Panc1 (cell line): Measurements from ENCODE around the gene FNTB. TPM values are rescaled to one million over a fixed set of nuclear protein-coding genes. Genes with fewer than 3 reads are reported as not detected.

Source experiments
- ATAC-seq: fragments of 200-7000 bp; cut with Tn5 transposase; 2 replicates; pipeline ENCODE4 v1.9.1; 2020; ENCODE audit warnings: mild to moderate bottlenecking, moderate library complexity
- BruUV-seq: library from RNA; stranded (reverse); fragments of 400-500 nt; replicated peaks from 2 replicates; lab custom pipeline; 2021; lab: Mats Ljungman, UMichigan
- CTCF ChIA-PET: fragments of 300-600 bp; sonication (Branson Sonifier 250); formaldehyde crosslinking; loops from one replicate; lab custom pipeline; 2022; ENCODE audit warnings: antibody characterized with exemption; lab: Charles Lee
- POLR2A ChIA-PET: fragments of 300-600 bp; sonication (Branson Sonifier 250); formaldehyde crosslinking; loops from one replicate; lab custom pipeline; 2022; ENCODE audit warnings: antibody characterized with exemption; lab: Charles Lee
- DNase-seq: peaks from one replicate; pipeline ENCODE4 v3.0.0-alpha.2; 2010; ENCODE audit warnings: low read depth, low spot score
- H3K27ac ChIP-seq: 2 replicates; pipeline ENCODE4 v1.5.1; 2011; ENCODE audit warnings: mild to moderate bottlenecking, low read length, inconsistent platforms
- H3K27me3 ChIP-seq: fragments of 200-500 bp; sonication (Bioruptor generic); 2 replicates; pipeline ENCODE4 v1.6.0; 2014; ENCODE audit warnings: low read length, inconsistent platforms; ENCODE audit not compliant: control insufficient read depth, insufficient read depth
- H3K36me3 ChIP-seq: fragments of 200-500 bp; sonication (Bioruptor generic); 2 replicates; pipeline ENCODE4 v1.5.1; 2014; ENCODE audit warnings: inconsistent platforms, mild to moderate bottlenecking, low read length, moderate library complexity; ENCODE audit not compliant: control insufficient read depth, insufficient read depth
- H3K4me1 ChIP-seq: 2 replicates; pipeline ENCODE4 v1.5.1; 2011; ENCODE audit warnings: inconsistent platforms, mild to moderate bottlenecking, low read length, moderate library complexity; ENCODE audit not compliant: control insufficient read depth, insufficient read depth
- H3K4me3 ChIP-seq, 2 experiments: 2 replicates each; pipeline ENCODE4 v1.5.1; 2011 to 2012; ENCODE audit warnings: low read depth in 2 of 2, low read length in 2 of 2, mild to moderate bottlenecking in 2 of 2, inconsistent platforms in 1 of 2, moderate library complexity in 1 of 2
- H3K9me3 ChIP-seq: fragments of 200-500 bp; sonication (Bioruptor generic); 2 replicates; pipeline ENCODE4 v1.5.1; 2014; ENCODE audit warnings: low read depth, mild to moderate bottlenecking, inconsistent platforms, low read length, moderate library complexity; ENCODE audit not compliant: control insufficient read depth, insufficient read depth
- POLR2AphosphoS5 ChIP-seq: IDR thresholded peaks from 2 replicates; pipeline ENCODE4 v1.6.1; 2012; ENCODE audit warnings: mild to moderate bottlenecking, low read depth, low read length, moderate library complexity
- REST ChIP-seq, 2 experiments: IDR thresholded peaks; 2 replicates each; pipeline ENCODE4 v1.6.1; 2011 to 2012; ENCODE audit warnings: low read depth in 2 of 2, control low read depth in 1 of 2, low read length in 1 of 2, mild to moderate bottlenecking in 1 of 2, moderate library complexity in 1 of 2; ENCODE audit not compliant: insufficient read depth in 1 of 2
- SIN3A ChIP-seq: IDR thresholded peaks from 2 replicates; pipeline ENCODE4 v1.6.1; 2012; ENCODE audit warnings: low read depth, mild to moderate bottlenecking, low read length, moderate library complexity, borderline replicate concordance; ENCODE audit not compliant: insufficient read depth
- TCF7L2 ChIP-seq: IDR thresholded peaks from 2 replicates; pipeline ENCODE4 v1.6.1; 2011; ENCODE audit warnings: mild to moderate bottlenecking, low read depth, low read length, inconsistent platforms
- in situ Hi-C: cut with HindIII; loops from 2 replicates; pipeline ENCODE4 v1.10.0; 2016; ENCODE audit warnings: low sequenced_read_pairs, low pct_unique_long_range_greater_than_20kb
- intact Hi-C: fragments of 100-400 bp; cut with micrococcal nuclease; formaldehyde crosslinking; loops from one replicate; pipeline ENCODE4 v1.10.0; 2022; ENCODE audit not compliant: unreplicated experiment
- total RNA-seq: library from RNA; stranded (reverse); gene quantifications from one replicate; pipeline ENCODE4 v1.2.1, GENCODE V29; 2021; ENCODE audit not compliant: unreplicated experiment
- TF ChIP-seq, protein P1 (sequence below): fragments of 450-650 bp; IDR thresholded peaks from 2 replicates; pipeline ENCODE4 v1.5.1; 2017; ENCODE audit warnings: mild to moderate bottlenecking

The FNTB gene
- total RNA-seq, 1 experiment from 2014 or later, result 13.3 TPM

DNA sequence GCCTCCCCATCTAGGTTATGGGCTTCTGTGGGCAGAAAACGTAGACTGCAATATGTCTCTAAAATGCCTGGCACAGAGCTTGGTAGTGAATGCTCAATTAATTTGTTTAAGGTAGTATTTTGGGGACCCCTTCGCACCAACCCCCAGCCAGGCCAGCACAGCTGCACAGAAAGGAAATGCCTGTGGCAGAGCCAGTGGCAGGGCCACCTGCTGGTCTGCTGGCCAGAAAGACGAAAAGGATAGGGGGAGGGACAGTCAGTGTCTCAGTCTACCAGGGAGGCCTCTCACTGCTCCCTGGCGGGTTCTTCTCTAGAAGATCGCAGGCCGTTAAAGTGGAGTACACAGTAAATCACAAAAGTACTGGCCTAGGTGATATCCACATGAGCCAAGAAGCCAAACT is 18.0 kb upstream of the FNTB start:
- ATAC-seq, result no peak
- H3K36me3 ChIP-seq, result no peaks in the 10 kb centered on the region
- TF ChIP-seq SIN3A, result no peak
- no peak for TF ChIP-seq REST (IDR thresholded peaks at IDR 0.05; ENCODE audit: insufficient read depth in 1 of 2, low read depth in 2 of 2, low read length in 1 of 2)
- TF ChIP-seq POLR2AphosphoS5, result no peak
- no peak for TF ChIP-seq TCF7L2
- TF ChIP-seq, protein P1, sequence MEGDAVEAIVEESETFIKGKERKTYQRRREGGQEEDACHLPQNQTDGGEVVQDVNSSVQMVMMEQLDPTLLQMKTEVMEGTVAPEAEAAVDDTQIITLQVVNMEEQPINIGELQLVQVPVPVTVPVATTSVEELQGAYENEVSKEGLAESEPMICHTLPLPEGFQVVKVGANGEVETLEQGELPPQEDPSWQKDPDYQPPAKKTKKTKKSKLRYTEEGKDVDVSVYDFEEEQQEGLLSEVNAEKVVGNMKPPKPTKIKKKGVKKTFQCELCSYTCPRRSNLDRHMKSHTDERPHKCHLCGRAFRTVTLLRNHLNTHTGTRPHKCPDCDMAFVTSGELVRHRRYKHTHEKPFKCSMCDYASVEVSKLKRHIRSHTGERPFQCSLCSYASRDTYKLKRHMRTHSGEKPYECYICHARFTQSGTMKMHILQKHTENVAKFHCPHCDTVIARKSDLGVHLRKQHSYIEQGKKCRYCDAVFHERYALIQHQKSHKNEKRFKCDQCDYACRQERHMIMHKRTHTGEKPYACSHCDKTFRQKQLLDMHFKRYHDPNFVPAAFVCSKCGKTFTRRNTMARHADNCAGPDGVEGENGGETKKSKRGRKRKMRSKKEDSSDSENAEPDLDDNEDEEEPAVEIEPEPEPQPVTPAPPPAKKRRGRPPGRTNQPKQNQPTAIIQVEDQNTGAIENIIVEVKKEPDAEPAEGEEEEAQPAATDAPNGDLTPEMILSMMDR, result no peak
- H3K27me3 ChIP-seq, result no peaks in the 10 kb centered on the region; the same call in 1 of the 2 replicates
- ChIA-PET POLR2A (no interaction called here), CTCF (no interaction called here)
- no peaks in the 10 kb centered on the region for H3K9me3 ChIP-seq
- H3K4me1 ChIP-seq, result no peaks in the 10 kb centered on the region
- H3K4me3 ChIP-seq, result no peak overlapping the region
- intact Hi-C loops (no loop called here), in situ Hi-C loops (no loop called here)
- no peak for DNase-seq
- BruUV-seq, result no TSS peak
- no peak overlapping the region for H3K27ac ChIP-seq

GRCh38 chr14:64970041-64970440 is 16.7 kb upstream of the FNTB start:
- CTCF ChIA-PET, result no interaction called here
- Histone ChIP-seq H3K9me3 (no peaks in the 10 kb centered on the region), H3K27me3 (no peaks in the 10 kb centered on the region; the same call in 1 of the 2 replicates), H3K27ac (no peak overlapping the region), H3K4me1 (no peaks in the 10 kb centered on the region), H3K36me3 (no peaks in the 10 kb centered on the region), H3K4me3 (no peak overlapping the region)
- intact Hi-C loops, result no loop called here
- ATAC-seq, result no peak
- POLR2A ChIA-PET, result interaction anchor here (0.6 kb wide), 1 partner anchor 660 kb away, joined by 5 read pairs; no protein-coding TSS in a partner anchor
- TF ChIP-seq, protein P1, result no peak
- TF ChIP-seq SIN3A, result no peak
- TF ChIP-seq POLR2AphosphoS5, result no peak
- no peak for TF ChIP-seq REST (IDR thresholded peaks at IDR 0.05; ENCODE audit: insufficient read depth in 1 of 2, low read depth in 2 of 2, low read length in 1 of 2)
- TF ChIP-seq TCF7L2, result no peak
- DNase-seq, result no peak
- in situ Hi-C loops, result no loop called here
- no TSS peak for BruUV-seq
